HG03064 (cell line): ENCODE measurements around the gene ASF1B.
"Not testable (repeated sequence)": the region's sequence is repeated elsewhere in the genome, so short reads cannot be mapped to it uniquely, and the experiment has no call there.

Source experiments
- ATAC-seq: cut with Tn5 transposase; IDR thresholded peaks from one replicate; pipeline ENCODE4 v1.9.1; 2021; ENCODE audit warnings: low read depth; ENCODE audit not compliant: unreplicated experiment

ASF1B gene

DNA sequence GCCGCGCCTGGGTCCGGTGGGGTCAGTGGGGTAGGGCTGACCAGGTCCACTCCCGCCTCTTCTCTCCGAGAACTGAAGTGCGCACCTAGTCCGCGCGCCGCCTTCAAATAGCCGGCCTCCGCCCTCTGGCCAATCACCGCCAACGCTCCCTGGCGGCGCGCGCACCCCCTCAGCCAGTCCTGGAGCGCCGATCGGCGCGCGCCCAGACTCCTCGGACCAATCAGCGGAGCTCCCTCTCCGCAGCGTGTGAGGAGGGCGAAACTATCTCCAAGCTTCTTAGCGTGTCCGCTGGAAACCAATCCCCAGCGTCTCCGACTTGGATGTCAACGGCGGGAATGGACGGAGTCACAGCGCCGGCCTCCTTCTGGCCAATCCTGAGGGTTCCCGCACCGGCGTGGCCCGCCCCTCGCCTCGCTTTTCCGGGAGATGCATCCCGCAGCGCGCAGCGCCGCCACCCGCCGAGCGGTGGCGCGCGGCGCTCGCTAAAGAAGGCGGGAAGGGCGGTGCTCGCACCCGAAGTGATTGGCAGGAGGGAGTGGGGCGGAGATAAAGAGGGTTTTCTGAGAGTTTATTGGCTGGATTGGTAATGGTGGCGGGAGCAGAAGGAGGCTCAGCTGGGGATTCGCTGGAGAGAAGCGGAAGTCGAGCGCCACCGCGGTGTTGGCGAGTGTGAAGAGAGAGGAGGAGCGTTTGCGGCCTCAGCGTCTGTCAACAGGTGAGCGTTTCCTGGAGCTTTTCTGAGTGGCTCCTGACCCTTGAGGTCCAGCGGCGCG lies at the start of gene ASF1B:
Gene ASF1B, minus strand, starts transcription at position 81 of the 773 bp plus-strand sequence. CDS start 133 bp downstream, outside the sequence.
- peak; percentile 78 for ATAC-seq

DNA sequence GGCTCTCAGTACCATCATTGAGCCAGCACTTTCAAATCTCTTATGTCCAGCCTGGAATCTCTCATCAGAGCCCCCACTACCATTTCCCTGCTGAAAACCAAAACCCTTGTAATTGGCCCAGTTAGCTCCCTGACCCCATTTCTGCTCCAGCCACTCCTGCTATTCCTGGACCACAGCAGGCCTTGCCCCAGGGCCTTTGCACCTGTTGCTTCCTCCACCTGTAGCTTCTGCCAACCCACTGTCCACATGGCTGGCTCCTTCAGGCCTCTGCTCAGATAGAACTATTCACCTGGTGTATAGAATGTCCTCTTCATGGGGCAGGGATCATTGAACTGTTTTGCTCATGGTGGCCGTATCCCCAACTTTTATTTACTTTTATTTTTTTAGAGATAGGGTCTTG lies 49.3 kb upstream of the ASF1B start:
- ATAC-seq: not testable (repeated sequence)

DNA sequence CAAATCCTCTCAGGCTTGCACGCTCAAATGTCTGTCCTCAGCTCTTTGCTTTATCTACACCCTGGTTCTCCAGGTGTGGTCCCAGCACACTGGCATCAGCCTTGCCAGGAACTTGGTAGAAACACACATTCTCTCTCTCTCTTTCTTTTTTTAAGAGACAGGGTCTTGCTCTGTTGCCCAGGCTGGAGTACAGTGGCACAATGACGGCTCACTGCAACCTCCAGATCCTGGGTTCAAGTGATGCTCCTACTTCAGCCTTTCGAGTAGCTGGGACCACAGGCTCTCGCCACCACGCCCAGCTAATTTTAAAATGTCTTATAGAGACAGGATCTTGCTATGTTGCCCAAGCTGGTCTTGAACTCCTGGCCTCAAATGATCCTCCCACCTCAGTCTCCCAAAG lies 48.8 kb upstream of the ASF1B start:
- ATAC-seq: no peak

DNA sequence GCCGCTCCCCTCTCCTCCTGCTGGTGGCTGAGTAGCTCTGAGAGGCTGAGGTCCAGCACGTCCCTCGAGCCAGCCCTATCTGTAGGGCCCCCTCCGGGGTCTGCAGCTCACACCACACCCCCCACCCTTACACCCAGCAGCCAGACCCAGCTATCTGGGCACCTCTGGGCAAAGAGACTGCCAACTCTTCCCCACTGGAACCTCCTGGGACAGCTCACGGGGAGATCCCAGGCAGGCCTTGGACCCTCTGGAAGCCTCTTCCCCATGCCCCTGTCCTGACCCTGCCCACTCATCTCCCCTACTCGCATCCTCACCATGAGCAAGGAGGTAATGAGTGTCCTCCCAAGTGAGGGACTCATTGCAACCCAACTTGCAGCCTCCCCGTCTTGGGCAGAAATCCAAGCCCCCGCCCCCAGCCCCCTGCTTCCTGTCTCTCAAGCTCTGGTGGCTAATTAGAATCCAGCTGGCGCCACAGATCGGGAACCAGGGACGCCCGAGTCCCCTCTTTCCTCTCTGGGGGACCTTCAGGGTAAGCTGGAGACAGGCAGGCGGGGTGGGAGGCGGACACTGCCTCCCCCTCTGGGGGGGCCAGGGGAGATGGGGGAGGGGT lies 47.5 kb upstream of the ASF1B start:
- ATAC-seq: no peak

DNA sequence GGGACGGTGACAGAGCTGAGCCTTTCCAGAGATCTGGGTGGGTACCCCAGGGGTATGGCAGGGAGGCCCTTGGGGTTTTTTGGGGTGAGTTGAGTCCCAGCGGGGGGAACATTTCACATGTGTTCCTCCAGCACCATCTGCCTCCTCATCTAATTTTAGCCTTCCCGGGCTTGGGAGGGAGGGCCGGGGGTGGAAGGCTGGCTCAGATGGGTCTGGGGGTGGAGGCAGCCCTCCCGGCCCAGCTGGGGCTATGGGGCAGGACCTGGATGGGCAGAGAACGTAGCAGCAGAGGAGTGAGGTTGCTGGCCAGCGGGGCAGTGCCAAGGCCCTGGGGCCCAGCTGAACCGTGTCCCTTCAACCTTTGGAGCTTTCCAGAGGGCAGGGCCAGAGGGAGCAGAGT lies 46.1 kb upstream of the ASF1B start:
- no peak for ATAC-seq

DNA sequence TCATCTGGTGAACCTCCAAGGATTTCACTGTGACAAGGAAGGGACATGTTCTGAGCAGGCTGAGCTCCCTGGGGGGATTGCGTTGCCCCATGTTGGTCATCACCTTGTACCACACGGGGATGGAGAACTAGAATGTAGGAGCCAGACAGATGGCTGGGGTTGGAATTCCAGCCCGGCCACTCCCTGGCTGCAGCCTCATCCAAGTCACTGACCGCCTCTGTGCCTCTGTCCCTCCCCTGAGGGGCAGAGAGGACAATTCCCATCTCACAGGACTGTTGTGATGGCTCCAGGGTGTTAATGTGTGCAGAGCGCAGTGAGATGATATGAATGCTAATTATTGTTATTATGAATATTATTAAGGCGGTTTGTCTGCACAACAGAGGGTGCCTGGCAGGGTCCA lies 45.5 kb upstream of the ASF1B start:
- no peak for ATAC-seq

DNA sequence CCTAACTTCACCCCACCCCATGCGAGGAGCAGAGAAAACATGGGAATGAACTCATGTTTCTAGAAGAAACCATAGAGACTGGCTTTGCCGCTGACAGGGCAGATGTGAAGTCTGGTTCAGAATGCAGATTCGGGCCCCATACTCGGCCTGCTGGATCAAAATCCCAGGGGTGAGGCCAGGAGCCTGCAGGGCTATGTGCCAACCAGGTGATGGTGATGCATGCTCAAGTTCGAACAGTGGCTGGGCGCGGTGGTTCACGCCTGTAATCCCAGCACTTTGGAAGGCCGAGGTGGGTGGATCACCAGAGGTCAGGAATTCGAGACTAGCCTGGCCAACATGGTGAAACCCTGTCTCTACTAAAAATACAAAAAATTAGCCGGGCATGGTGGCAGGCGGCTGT lies 44.8 kb upstream of the ASF1B start:
- not testable (repeated sequence) for ATAC-seq

DNA sequence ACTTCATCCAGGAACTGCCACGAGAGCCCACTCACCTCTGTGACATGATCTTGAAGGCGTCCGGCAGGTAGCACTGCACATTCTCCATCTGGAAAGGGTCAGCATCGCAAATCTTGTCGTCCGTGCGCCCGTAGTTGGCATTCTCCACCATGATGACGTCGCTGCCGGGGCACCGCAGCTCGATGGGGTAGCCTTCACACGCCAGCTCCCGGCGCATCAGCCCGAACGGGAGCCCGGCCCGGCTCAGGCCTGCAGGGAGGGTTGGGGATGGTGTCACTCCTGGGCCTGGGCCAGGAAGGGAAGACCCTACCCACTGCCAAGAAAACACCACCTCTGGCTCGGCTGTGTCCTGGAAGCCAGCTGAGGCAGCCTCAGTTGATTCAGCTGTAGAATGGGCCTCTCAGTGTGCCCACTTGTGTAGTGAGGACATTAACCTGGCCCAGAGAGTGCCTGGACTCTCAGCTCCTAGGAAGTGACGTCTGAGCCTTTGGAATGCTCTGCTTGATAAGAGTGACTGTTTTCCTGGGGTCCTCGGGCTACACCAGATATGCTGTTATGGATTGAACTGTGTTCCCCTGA lies 41.2 kb upstream of the ASF1B start:
- no peak for ATAC-seq

DNA sequence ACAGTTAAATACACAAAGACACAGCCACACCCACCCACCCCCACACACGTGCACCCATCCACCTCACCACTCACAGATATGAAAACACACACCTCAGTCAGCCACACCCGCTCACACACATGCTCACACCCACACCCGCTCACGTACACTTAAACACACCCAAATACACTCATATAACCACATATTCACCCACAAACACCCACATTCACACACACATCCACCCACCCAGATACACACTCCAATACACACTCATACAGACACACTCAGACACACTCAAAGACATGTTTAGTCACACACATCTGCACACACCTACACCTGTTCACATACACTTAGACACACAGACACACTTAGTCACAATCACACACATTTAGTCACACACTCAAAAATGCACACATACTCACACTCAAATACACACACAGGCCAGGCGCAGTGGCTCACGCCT lies 39.0 kb upstream of the ASF1B start:
- ATAC-seq: no peak

DNA sequence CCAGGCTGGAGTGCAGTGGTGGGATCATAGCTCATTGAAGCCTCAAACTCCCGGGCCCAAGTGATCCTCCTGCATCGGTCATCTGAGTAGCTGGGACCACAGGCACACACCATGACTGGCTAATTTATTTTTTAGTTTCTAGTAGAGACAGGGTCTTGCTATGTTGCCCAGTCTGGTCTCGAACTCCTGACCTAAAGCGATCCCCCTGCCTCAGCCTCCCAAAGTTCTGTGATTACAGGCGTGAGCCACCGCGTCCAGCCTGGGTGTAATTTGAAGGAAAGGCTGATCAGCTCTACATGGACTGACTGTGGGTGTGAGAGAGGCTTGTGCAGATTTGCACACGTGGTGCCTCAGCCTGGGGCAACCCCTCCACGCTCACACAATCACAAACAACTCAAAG lies 38.5 kb upstream of the ASF1B start:
- no peak for ATAC-seq

DNA sequence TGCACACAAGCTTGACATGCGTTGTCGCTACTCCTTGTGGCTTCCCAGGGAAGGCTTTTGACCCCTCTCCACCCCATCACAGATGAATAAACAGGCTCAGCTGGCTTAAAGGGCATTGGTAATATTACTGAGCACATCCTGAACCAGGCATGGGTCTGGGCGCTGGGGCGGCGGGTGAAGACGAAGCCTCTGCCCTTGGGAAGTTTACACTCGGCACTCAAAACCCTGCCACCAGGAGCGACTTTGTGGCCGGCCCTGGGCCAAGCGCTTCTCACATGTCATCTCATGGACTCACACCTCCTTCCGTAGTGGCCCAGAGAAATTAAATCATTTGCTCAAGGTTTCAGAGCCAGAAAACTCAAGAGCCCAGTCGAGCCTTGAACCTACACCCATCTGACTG lies 32.6 kb upstream of the ASF1B start:
- ATAC-seq: no peak

DNA sequence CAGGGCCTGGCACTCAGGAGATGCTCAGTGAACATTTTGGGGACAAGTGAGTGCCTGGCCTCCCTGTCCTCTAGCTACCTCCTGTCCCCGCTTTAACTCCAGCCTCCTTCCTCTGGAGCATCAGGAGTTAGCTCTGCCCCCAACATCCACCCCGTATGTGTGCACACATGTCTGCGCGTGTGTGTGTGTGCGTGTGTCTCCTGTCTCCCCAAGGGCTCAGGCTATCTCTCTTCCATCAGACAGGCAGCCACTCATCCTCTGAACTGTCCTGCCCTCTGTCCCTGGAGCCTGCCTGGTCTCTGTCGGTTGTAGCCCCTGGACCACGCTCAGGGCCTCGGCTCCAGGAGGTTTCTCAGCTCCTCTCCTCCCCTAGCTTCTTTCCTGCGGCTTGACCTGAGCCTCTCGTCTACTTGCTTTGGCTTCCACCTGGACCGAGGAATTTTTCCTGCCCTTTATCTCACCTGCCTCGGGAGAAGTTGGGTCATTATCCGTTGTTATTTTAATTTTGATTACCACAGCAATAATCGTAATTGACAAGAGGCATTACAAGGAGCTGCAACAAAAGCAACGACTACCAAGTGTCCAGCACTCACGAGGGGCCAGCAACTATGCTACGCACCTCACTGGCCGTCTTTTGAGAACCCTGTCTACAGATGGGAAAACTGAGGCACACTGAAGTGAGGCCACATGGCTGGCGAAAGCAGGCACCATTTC lies 32.0 kb upstream of the ASF1B start:
- ATAC-seq: no peak

DNA sequence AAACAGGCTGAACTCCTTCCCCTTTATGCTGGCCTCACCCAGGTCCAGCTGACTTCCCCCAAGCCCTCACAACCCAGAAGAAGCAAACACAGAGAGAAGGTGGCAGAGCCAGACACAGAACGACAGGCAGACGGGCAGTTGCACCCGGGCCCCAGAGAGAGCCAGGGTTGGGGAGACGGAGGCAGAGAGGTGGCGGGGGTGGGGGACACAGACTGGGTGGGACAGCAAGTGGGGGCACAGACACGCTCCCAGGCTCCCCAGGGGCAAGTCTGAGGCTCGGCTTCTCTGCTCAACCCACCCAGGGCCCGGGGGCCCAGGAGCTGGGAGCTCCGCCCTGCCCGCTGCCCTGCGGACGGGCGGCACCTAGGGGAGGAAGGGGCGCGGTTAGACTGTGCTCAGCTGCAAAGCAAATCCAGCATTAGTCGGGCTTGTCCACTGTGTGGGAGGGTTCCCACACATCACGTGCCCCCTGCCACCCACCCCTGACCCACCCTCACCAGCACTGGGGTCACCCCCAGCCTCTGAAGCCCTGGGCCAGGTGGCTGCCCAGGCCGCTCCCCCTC lies 31.3 kb upstream of the ASF1B start:
- no peak for ATAC-seq

DNA sequence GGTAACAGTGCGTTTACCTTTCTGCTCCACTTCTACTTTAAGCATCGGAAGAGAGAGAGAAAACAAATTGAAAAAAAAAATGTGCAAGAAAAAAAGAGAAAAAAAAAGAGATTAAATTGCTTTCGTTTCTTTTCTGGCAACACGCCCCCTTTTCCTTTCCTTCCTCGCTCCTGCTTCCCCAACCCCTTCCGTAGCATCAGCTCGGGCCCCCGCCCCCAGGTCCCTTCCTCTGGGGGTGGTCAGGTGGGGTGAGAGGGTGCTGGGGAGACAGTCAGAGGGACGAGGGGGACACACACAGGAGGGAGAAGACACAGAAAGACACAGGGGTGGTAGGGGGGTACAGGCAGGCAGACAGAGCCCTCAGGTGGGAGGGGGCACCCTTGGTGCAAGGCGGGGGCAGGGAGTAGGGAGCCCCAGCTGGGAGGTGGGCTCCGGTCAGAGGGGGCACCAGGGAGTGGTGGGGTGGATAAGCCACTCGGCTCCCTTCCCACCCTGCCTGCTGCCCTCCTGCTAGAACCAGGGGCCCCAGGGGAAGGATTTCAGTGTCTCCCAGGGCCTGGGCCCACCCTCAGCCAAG lies 30.7 kb upstream of the ASF1B start:
- no peak for ATAC-seq

DNA sequence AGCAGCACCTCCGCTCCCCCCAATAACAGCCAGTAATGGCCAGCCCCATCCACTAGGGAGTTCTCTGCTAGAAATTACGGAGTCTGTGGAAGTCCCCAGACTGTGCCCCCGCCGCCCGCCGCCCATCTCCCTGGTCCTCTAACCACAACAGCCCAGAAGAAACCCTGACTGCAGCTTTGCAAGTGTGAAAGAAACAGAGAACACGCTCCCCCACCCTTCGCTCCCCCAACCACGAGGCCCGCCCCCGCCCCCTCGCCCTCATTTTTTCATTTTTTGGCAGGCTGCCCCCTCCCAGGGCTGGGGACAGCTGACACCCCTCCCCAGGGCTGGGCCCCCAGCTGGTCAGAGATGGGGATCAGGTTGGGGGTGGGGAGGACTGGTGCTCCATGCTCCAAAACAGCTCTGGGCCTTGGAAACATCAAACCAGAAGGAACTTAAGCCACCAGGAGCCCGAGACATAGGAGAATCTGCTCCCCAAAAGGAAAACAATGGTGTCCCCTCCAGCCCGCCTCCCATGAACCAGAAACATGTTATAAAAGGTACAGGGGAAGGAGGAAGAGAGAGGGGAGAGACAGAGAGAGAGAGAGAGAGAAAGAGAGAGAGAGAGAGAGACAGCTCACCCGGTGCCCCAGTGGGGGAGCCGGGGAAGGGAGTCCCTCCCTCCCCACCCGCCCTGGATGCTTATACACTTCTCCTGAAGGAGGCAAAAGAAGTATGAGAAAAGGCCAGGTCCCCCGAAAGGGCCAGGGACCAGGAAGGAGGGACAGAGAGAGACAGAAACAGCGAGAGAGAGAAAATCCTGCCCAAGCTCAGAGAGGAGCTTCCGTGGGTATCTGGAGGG lies 29.8 kb upstream of the ASF1B start:
- no peak for ATAC-seq

DNA sequence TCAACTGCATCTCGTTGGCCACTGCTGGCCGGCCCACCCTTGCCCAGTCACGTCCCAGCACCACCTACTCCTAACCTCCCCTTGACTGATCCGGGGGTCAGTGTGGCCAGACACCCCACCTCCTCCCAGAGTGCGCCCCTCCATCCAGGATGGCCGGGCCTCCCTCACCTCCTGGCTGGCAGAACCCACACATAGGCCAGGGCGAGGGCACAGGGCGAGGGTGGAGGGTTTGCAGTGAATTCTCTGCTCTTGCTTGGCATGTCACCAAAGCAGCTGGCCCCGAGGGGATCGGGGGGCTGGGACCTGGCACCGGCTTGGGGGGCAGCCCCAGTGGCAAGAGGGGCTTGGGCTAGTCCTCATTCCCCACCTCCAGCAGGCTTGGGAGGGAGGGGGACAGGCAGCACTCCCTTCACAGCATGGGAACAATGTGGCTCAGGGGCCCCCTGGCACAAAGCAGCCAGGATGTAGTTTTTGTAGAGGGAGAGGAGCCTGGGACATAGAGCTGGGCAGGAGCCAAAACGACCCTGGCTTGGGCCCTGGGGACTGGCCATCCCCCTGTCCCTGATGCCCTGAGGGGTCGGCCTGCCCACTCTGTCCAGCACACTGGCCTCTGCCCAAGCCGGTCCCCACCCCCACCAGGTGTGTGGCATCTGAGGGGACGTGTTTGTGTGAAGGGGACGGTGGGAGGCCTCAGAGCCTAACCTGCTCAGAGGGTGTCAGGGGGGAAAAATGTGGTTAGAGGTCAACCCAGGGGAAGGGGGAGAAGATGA lies 28.5 kb upstream of the ASF1B start:
- ATAC-seq: no peak

DNA sequence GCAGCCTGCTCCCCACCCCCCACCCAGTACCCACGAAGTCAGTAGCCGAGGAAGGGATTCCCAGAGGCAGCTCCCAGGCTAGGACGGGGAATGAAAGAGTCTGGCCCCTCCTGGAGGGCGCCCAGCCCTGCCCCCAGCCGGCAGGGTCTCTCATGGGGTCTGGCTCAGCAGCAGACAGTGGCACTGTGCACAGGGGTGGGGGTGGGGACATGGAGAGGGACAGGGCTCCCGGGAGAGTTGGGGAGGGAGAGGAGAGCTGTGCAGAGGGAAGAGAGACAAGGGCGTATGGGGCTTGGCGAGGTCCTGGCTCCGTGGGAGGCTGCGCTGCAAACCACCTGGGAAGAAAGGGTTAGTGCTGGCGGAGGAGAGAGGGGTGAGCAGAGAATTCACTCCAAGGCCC lies 27.7 kb upstream of the ASF1B start:
- no peak for ATAC-seq

DNA sequence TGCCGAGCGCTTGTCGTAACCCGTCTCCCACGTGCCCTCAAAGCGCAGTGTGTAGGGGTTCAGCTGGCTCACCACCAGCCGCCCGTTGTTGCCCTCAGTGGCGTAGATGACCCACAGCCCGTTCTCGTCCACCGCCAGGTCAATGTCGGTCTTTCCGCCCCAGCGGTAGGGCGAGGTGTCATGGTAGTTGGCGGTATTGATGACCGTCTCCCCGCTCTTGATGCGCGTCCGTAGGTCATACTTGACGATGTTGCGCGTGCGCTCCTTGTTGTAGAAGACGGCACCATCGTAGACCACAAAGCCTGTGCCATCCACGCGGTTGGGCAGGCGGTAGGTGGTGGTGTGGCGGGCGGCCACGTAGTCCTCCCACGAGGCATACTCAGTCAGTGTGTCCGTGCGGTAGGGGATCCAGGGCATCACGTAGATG lies 26.5 kb upstream of the ASF1B start:
- ATAC-seq: no peak

DNA sequence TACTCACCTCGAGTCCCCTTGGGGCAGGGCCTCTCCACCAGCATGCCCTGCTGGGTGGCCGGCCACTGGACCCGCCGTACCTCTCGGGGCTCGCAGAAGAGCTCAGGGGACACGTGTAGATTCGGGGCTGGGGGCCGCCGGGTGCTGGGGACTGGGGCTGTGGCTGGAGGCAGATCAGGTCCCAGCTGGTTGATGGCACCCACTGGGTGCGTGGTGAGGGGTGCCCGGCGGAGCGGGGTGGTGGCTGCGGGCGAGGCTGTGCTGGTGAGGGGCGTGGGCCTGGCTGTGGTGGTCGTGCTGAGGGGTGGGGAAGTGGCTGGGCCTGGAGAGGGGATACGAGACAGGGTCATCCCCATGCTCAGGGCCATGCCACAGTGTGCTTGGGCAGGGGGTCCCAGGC lies 24.9 kb upstream of the ASF1B start:
- no peak for ATAC-seq
